HG03060 (cell line): Measurements from ENCODE around the gene C1orf35.

Source experiments
- ATAC-seq: cut with Tn5 transposase; IDR thresholded peaks from one replicate; pipeline ENCODE4 v1.9.1; 2021; ENCODE audit warnings: low read depth, moderate number of reproducible peaks; ENCODE audit not compliant: unreplicated experiment

The C1orf35 gene

DNA sequence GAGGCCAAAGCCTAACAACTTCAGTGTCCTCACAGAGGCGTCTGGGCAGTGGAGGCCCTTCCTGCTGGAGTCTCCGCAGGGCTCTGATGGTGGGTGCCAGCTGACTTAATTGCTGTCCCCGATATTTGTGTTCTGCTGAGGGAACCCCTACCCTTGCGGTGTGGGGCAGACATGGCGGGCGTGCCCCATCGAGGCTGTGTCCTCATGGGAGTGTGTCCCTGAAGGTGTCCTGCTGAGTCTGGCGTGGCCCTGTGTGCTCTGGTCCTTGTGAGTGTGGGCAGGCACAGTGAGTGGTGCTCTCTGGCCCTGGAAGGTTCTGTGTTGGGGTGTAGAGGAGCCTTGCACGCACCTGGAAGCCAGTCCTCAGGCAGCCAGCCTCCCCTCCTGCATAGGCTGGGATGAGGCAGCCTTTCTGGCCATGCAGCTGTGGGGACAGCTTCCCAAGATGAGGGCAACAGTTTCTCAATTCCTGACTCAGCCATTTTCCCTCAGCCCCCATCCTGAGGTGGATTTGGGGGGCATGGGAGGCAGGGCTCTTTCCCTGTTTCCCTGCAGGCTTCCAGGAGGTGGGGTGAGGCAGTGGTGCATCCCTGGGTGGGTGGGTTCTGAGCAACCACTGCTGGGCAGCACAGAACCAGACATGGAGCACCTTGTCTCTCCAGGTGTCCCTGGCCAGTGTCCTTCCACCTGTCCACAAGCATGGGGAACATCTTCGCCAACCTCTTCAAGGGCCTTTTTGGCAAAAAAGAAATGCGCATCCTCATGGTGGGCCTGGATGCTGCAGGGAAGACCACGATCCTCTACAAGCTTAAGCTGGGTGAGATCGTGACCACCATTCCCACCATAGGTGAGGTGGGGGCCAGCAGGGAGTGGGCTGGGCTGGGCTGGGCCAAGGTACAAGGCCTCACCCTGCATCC lies 6.5 kb downstream of the C1orf35 start:
- no peak for ATAC-seq

DNA sequence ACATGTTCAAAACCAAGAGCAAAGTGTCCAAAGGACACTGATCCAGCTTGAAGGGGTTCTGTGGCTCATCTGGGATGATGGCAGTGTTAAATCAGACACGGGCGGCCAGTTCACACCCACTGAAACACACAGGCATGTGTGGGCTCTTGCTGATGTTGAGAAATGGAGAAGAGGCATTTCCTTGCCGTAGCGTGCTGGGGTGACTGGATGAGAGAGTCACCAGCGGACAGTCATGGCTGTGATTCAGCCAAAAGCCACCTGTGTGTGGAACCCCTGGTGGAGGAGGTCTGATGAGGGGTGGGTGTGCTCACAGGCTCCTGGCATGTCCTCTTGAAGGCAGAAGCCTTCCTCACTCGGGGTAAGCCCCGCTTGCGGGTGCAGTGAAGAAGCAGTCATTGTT lies 7.2 kb downstream of the C1orf35 start:
- no peak for ATAC-seq

DNA sequence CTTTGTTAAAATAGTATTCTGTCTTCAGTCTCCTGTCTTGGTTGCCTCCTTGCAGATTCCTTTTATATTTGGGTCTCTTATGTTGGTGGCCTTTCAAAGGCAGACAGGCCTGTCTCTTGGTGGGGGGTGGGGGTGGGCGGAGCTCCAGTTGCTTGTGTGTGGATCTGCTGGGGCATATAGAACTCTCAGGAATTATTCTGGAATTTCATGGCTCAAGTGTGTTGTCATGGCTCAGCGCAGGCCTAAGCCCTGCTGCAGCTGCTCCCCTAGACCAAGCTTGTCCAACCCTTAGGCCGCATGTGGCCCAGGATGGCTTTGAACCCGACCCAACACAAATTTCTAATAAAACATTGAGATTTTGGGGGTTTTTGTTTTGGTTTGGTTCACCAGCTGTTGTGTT lies 8.0 kb downstream of the C1orf35 start:
- no peak for ATAC-seq

DNA sequence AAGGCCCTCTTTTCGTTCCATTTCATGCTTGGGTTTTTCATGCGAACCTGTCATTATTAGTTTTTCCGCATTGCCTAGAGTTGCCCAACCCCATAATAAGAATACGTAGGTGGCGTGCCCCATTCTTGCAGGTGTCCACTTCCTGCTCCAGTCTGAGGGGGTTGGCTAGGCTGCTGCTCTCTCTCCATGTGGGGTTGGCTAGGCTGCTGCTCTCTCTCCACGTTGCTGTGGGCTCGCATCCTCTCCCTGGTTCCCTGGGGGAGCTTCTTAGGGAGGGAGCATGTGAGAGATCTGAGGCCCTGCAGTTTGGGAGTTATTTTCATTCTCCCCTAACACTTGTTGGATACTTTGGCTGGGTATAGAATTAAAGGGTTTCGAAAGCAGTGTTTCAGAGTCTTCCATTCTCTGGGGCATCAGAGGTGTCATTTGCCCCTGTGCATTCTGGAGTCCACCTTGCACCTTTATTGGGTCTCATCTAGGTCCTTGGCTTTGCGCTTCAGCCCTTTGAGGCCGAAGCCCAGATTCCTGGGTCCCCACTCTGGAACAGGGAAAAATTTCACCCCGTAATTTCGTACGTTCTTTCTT lies 8.6 kb downstream of the C1orf35 start:
- ATAC-seq = no peak

DNA sequence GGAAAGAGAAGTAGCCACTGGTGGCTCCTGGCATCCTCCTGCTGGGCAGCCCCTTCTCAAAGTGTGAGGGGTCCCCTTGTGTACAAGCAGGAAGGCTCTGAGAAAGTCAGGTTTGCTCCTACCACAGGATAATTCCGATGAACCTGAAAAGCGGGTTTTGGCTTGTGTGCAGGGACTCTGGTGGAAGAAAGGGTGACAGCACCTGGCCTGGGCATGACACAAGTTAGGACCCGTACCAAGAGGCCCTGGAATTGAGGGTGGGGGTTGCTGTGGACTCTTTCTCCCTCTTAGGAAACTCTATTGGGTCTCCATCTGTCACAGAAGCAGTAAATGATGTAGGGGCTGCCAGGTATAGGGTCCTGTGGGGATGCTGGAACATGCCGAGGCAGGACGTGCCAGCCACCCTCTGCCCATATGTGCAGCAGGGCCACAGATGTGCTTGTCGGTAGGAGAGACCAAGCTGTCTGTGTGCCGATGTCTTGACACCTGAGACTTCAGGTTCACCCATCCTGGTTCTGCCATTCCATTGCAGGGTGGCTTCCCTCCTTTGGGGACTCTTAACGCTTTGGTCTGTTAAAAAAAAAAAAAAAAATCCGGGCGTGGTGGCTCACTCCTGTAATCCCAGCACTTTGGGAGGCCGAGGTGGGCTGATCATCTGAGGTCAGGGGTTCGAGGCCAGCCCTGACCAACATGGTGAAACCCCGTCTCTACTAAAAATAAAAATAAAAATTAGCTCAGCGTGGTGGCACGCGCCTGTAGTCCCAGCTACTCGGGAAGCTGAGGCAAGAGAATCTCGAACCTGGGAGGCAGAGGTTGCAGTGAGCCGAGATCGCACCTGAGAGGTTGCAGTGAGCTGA lies 9.8 kb downstream of the C1orf35 start:
- no peak for ATAC-seq

DNA sequence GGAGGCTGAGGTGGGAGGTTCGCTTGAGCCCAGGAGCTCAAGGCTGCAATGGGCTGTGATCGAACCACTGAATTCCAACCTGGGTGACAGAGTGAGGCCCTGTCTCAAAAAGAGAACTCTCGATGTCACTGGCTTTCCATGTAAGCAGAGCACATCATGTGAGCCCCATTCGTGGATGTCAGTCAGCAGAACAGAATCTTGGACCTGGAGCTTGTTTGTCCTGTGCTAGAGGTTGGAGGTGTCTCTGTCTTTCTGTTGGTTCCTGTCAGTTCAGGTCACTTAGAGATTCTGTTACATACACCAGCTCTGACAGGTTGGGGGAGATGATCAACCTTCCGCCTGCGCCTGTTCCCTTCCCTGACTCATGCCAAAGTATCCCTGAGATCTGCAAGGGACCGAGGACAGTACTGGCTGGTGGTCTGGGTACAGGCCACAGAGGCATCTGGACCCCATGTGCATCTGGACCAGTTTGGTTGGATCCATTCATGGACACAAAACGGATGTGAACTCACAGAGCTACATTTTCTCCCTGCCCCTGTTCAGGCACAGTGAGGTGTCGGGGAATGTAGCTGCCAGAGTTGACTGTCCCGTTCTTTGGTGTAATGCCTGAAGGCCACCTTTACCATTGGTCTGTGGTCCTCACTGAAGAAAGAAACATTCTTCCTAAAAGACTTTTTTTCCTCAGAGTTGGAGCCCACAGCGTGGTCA lies 10.6 kb downstream of the C1orf35 start:
- ATAC-seq = no peak

DNA sequence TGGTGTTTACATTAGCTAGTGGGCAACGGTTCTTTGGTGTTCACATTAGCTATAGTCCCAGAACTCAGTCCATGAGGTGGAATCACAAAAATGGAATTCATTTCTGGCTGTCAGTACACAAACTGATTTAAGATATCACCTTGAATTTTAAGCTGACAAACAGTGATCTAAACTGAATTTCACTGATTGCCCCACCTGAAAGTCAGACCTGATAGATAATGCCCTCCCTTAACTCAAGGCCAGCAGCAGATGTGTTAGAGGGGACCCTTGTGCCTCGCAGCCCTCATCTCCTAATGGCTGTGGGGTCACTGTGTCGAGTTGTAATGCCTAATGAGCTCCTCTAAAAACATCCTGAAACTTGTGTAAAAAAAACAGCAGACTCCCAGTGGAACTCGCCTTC lies 12.0 kb downstream of the C1orf35 start:
- ATAC-seq = no peak

DNA sequence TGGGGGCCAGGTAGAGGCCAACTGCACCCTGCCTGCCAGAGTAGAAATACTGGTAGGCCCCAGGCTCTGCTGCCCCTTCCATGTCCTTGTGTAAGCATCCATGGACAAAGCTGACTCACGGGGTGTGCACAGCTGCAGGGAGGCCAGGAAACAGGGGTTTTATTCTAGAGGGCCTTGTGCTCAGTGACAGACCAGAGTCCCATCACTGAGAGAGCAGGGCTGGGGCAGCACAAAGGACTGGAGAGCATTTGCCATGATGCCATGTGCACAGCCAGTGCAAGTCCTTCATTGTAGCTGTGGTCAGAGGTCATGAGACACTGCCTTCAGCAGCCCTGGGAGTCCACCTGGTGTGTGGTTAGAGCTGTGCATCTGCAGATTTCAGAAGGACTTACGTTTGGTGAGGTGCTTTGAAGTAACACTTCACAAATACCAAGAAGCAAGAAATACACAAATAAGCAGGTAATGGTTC lies 12.5 kb downstream of the C1orf35 start:
- no peak for ATAC-seq

DNA sequence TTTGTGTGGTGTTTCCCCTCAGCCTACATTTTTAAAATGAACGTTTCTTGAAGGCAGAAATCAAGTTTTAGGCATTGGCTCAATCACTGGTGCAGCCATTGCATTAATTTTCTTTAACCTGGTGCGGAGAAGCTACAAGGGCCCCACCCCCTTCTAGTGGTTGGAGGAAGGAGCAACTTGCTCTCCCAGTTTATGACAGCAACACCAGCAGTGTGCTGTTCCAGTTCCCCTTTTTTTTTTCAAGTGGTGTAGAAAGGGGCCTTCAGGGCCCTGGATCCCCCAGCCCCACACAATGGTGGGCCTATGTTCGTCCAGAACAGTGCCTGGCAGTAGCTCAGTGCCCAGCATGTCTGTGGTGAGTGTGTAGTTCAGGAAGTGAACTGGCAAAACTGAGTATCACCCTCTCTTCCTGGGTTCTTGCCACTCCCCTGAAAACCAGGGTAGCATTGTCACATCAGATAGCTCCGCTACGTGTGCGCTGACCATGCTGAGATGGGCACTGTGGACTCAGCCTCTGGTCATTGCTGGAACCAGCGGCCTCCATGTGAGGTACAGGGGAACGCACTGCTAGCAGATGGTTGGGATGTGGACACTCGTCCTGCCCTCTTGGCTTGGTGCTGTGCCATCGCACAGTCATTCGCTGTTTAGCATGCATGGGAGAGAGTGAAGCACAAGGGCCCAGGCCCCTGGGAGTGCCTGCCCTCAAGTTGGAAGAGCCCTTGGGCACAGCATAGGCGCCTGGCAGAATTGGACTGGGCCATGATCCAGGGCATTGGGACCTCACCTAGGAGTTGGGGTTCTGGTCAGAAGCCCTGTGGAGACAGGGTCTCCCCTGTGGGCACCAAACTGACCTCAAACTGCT lies 13.4 kb downstream of the C1orf35 start:
- ATAC-seq = no peak

DNA sequence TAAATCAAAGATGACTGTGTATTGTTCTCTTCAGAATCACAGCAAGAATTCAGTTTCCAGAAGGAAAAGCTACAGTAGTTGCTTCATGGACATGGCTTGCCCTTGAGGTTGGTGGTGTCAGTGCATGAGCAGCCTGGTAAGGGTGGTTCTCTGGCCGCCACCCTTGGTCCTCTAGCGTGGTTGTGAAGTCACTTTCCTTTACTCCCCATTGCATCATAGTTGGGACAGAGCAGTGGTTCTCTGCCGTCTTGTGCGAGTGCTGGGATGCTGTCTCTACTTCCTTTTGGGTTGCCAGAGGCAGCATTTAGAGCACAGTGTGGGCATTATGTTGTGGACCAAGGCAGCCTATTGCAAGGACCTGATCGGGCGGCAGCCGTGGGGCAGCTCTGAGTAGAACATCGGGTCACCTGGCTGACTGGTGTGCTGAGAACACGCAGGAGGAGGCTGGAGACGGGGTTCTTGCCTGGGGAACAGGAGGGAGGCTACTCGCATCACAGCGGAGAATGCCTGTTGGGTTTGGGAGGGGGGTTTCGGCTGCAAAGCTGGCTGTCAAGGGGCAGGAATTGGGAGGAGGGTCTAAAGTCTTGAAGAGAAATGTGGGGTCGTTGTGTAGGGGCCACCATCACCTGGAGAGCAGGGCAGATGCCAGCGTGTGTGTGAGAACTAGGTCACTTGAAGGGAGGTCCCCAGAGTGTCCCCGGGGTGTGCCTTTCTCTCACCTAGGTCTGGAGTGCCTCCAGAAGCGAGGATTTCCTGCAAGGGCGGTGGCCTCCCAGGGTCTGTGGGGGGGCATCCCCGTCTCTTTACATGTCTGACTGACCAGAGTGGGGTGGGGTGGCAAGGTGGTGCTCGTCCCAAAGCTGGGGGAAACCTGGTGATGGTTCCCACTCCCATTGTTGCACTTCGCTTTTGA lies 14.3 kb downstream of the C1orf35 start:
- no peak for ATAC-seq

DNA sequence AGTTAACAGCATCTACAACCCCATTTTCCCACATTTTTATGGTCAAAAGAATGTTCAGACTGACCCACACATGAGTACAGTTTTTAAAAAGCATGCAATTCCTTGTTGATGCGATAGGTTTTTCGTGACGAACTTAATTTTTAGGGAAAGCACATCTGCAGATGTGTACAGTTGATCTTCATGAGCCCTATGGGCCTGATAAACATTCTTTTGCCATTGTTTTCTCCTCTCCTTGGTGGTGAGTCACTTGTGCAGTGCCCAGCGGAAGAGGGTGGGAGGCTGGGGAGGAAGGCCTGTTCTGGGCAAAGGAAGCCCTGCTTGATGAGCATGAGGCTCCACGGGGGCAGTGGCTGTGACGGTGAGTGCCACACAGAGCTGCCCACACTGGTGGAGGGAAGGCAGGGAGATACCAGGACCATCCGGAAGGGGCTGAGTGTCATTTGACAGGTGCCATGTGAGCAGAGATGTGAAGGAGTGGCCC lies 15.3 kb downstream of the C1orf35 start:
- no peak for ATAC-seq

DNA sequence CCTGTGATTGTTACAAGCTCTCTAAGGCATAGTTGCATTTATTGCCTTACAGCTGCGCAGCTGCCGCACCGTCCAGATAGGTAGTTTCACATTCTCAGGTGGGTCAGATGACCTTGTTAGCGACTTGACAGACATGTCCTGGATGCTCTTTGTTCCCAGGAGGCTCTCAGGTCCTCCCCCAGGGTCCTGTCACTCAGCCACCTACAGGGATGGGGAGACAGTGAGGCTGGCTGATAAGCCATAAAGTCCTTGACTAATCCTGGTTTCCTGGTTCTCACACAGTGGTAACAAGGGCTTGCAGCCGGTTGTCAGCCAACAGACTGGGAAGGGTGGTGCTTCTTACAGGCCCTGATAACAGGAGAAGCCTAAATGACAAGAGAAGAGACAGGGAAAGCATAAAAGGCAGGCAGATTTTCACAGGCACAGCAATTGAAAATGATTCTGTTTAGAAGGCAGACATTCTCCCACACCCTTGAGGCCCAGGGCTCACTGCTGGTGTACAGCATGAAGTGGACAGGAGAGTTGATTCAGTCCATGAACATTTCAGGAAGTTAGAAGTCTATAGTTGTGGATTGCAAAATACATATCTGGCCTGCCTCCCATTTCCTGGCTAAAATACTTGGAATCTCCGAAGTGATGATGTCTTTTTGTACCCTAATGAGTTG lies 17.7 kb downstream of the C1orf35 start:
- ATAC-seq = no peak

DNA sequence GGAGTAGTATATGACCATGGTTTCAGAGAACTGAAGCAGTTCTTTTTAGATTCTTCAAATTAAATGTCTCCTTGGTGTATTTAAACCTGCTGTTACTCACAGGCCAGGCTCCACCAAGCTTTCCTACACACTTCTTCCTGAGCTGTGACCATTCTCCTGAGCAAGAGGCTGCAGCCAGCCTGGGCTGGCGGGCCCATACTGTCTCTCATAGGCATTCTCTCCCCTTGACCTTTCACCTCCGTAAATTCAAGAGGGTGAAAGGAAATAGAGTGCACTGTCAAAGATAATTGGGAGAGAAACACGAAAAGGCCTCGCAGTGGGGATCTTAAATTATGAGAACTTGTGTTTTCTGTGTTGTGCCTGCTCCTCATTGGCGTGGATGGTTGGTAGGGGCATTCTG lies 18.3 kb downstream of the C1orf35 start:
- ATAC-seq = no peak

DNA sequence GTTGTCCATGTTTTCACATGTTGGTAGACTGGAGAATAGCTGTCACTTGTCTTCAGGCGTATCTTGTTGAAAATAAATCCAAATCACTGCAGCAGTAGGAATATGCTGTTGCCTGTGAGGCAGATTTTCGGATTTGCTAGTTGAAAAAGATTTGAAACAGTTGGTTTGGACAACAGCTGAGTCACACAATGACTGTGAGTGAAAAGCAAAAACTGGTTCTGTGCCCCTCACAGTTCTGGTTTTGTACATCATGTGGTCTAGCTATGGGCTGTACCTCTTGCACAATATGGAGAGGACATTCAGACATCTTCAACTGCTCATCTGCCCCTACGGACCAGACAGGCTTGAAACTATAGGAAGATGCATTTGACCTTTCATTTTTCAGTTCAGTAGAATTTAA lies 18.8 kb downstream of the C1orf35 start:
- ATAC-seq = no peak

DNA sequence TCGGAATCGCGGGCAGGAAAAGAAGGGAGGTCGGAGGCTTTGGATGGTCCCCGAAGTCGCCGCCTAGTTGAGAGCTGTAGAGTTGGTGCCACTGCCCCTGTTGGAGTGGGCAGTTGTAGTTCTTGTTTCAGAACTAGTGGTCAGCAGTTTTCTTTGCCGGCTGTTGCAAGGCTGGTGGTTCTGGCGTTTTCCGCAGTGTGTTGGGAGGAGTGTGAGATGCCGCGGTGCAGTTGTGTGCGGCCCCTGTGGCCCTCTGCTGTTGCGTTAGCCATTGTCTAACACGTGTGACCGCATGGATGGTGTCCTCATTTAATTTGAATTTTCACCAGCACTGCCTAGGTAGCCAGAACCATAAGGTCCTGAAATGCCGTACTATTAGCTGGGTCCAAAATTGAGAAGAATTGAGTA lies 19.2 kb downstream of the C1orf35 start:
- ATAC-seq = no peak

DNA sequence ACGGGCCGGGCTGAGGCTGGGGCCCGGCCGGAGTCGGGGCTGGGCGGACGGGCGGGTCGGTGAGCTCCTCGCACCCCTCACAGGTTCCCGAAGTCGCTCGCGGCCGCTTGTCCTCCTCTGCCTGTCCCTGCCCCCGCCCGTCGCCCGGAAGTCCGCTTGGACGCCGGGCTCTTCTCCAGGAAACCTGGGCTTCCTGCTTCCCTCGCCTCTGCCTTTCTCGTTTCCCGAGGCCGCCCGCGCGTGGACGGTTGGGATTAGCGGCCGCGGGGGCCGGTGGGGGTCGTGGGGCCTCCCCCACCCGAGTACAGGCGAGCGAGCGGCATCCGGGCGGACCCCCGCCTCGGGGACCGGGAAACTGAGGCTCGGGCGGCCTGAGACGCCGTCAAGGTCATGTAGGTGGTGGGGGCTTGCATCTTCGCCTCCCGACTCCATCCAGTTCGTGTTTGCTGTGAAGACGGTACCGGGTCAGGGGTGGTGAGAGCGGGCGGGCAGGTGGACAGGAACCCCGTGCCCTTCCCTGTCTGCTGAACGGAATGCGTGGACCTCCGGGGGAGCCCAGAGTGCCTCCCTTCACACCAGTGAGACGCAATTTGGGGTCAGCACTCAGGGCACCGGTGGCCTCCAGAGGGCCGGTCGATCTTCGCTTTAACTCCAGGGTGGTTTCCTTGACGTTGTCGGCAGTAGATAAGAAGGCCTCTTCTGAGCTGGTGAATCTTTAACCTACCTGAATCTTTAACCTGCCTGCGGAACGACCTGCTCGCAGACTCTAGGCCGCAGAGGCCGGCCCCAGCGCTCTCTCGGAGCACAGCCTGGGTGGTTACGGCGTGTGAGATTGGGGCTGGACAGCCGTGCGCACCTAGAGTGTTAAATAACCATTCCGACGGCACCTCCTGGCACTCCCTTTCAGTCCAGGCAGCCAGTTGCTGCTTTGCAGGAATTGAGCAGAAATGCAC lies 19.9 kb downstream of the C1orf35 start:
- ATAC-seq = no peak
